ENCODE measurements around the gene HJURP.

The HJURP gene

DNA sequence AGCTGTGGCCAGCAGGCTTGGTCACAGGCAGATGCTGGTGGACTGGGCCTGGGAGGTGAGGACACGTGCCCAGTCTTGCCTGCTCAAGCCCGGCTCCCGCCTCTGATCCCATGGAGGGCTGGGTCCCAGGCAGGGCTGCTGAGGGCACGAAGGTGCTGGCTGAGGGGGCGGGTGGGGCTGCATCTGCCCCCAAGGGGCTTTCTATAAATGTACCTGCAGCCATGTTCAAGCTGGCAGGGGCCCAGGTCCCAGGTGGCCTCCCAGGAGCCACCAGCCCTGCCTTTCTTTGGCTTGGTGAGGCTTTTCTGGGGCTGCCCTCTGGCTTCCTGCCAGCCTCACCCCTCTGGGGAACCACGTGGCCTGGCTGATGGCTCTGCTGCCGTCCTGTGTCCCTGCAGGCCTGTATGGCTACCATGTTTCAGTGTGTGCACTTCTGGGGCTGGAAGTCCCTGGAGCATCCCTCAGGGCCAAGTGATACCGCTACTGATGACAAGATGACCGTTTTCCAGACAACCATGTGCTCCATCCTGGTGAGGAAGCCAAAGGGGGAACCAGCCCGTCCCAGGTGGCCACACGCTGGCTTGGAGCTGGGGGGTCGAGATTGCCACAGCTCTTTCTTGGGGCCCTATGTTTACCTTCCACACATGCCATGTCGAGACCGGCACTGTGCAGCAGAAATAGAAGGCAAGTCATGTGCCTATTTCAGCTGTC, 23.2 kb downstream of the HJURP start:
- DNase-seq: no peak
- no peak overlapping the region for H3K18ac ChIP-seq (ENCODE audit: low read length)
- no peak overlapping the region for H4K91ac ChIP-seq (ENCODE audit: low read depth, low read length)
- H3K14ac ChIP-seq (ENCODE audit: low read length): no peak overlapping the region
- no peak overlapping the region for H2AK5ac ChIP-seq (ENCODE audit: low read length)
- no peak overlapping the region for H3K23ac ChIP-seq (ENCODE audit: low read length)
- peaks cover 10 to 14% of the 10 kb centered on the region in 2 experiments for H3K36me3 ChIP-seq (ENCODE audit: control insufficient read depth in 1 of 2, insufficient read depth in 2 of 2, low read length in 2 of 2)
- no peak overlapping the region for H3K9ac ChIP-seq (ENCODE audit: low read length)
- no peak overlapping the region for H2BK12ac ChIP-seq (ENCODE audit: low read length)
- H2BK120ac ChIP-seq (ENCODE audit: insufficient read depth, low read length, poor library complexity): no peak overlapping the region
- H3K4me2 ChIP-seq (ENCODE audit: low read length): no peak overlapping the region
- no peaks in the 10 kb centered on the region for H3K79me1 ChIP-seq (ENCODE audit: low read length)
- no peak overlapping the region for H3K4ac ChIP-seq (ENCODE audit: low read depth, low read length)
- H4K12ac ChIP-seq (ENCODE audit: low read depth, low read length): no peak overlapping the region
- no CpG with 5 or more reads among the region's 14 CpGs for WGBS (ENCODE audit: extremely low coverage, insufficient coverage, insufficient read length)
- peaks cover 3% of the 10 kb centered on the region for H3K9me3 ChIP-seq (ENCODE audit: insufficient read depth, low read depth, low read length)
- no peak overlapping the region for H3K4me3 ChIP-seq (ENCODE audit: low read depth, low read length)
- no peak overlapping the region for H3K27ac ChIP-seq (ENCODE audit: low read depth, low read length)
- no peaks in the 10 kb centered on the region for H3K79me2 ChIP-seq (ENCODE audit: control insufficient read depth, insufficient read depth, low read length, poor library complexity)
- H2BK5ac ChIP-seq (ENCODE audit: low read depth, low read length, poor library complexity): no peak overlapping the region
- no peaks in the 10 kb centered on the region for H3K4me1 ChIP-seq (ENCODE audit: control insufficient read depth in 1 of 2, insufficient read depth in 2 of 2, low read length in 2 of 2)
- no peak overlapping the region for H2AFZ ChIP-seq (ENCODE audit: insufficient read depth, low read length, poor library complexity)
- H4K8ac ChIP-seq (ENCODE audit: low read depth, low read length): no peak overlapping the region
- H3K27me3 ChIP-seq (ENCODE audit: insufficient read depth, low read length): no peaks in the 10 kb centered on the region

DNA sequence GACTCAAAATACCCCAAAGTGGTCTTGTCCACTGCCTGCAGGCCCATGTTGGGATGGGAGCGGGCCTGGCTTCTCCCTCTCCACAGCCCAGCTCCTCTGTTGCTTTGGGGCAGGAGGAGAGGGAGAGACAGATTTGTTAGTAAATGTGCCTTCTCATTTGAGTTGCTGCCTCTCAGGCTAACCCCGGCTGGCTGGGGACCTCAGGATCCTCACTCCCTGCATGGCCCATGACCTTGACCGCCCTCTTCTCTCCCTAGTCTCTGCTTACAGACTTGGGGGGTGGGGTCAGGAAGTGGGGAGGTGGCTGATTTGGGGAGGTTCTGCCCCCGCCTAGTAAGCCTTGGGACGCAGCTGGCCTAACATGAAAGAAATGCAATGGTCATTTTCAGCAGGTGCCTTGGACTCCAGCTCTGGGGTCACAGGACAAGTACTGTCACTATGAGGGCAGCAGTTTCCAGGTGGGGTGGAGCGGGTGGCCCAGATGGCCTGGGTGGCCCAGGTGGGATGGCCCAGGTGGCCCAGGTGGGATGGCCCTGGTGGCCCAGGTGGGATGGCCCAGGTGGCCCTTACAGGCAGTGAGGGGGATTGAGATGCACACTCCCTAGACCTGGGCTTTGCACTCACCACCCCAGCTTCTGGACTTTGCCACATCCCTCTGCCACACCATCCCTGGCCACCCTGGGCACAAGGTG, 24.1 kb downstream of the HJURP start:
- no peak overlapping the region for H4K12ac ChIP-seq (ENCODE audit: low read depth, low read length)
- no peak for DNase-seq
- H2AK5ac ChIP-seq (ENCODE audit: low read length): no peak overlapping the region
- H3K4me3 ChIP-seq (ENCODE audit: low read depth, low read length): no peak overlapping the region
- no peak overlapping the region for H3K14ac ChIP-seq (ENCODE audit: low read length)
- no peaks in the 10 kb centered on the region for H3K4me1 ChIP-seq (ENCODE audit: control insufficient read depth in 1 of 2, insufficient read depth in 2 of 2, low read length in 2 of 2)
- peaks cover 2 to 6% of the 10 kb centered on the region in 2 experiments for H3K36me3 ChIP-seq (ENCODE audit: control insufficient read depth in 1 of 2, insufficient read depth in 2 of 2, low read length in 2 of 2)
- peaks cover 2% of the 10 kb centered on the region for H3K9me3 ChIP-seq (ENCODE audit: insufficient read depth, low read depth, low read length)
- H3K23ac ChIP-seq (ENCODE audit: low read length): no peak overlapping the region
- H3K79me1 ChIP-seq (ENCODE audit: low read length): no peaks in the 10 kb centered on the region
- H3K9ac ChIP-seq (ENCODE audit: low read length): no peak overlapping the region
- H2BK5ac ChIP-seq (ENCODE audit: low read depth, low read length, poor library complexity): no peak overlapping the region
- H3K79me2 ChIP-seq (ENCODE audit: control insufficient read depth, insufficient read depth, low read length, poor library complexity): no peaks in the 10 kb centered on the region
- WGBS (ENCODE audit: extremely low coverage, insufficient coverage, insufficient read length): no CpG with 5 or more reads among the region's 6 CpGs
- H2BK12ac ChIP-seq (ENCODE audit: low read length): no peak overlapping the region
- H3K27me3 ChIP-seq (ENCODE audit: insufficient read depth, low read length): no peaks in the 10 kb centered on the region
- no peak overlapping the region for H2AFZ ChIP-seq (ENCODE audit: insufficient read depth, low read length, poor library complexity)
- no peak overlapping the region for H3K27ac ChIP-seq (ENCODE audit: low read depth, low read length)
- H4K8ac ChIP-seq (ENCODE audit: low read depth, low read length): no peak overlapping the region
- no peak overlapping the region for H3K4ac ChIP-seq (ENCODE audit: low read depth, low read length)
- H4K91ac ChIP-seq (ENCODE audit: low read depth, low read length): no peak overlapping the region
- H3K4me2 ChIP-seq (ENCODE audit: low read length): no peak overlapping the region
- no peak overlapping the region for H2BK120ac ChIP-seq (ENCODE audit: insufficient read depth, low read length, poor library complexity)
- no peak overlapping the region for H3K18ac ChIP-seq (ENCODE audit: low read length)

DNA sequence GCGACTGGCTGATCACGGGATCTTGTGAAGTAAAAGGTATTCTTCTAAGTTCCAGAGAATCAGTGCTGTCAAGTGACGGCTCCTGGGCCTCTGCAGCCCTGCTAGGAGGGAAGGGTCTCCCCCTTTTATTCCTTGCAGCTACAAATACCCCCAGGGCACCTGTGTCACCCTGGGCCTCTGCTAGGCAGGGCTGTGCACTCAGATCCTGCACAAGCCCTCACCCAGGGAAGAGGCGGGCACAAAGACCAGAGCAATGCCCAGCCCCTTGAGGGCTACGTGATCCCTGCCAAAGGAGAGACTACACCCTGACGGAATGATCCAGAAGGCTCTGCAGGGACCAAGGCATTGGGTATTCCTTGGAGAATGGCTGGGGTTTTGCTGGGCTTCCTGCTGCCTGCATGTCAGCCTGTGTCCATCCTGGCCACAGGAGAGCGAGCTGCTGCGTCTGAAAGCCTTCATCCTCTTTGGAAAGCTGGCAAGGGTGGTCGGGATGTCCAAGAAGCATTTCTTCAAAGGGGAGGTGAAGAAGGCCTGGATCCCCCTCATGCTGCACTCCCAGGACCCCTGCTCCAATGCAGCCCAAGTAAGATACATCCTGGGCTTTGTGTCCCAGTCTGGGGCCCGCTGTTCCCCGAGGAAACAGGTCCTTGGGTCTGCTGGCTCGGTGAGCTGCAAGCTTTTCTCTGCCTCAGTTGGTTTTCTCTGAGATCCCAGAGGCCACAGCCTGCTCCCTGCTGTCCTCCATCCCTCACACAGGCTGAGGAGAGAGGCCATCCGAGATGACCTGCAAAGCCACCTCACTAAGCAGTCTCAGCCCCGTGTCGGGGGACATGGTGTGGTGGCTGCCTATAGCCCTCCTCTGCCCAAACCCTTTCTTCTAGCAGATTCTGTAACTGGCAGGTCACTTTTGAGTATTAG, 24.9 kb downstream of the HJURP start:
- Histone ChIP-seq H3K4me1 (ENCODE audit: control insufficient read depth in 1 of 2, insufficient read depth in 2 of 2, low read length in 2 of 2) (no peaks in the 10 kb centered on the region), H2BK5ac (ENCODE audit: low read depth, low read length, poor library complexity) (no peak overlapping the region), H3K79me2 (ENCODE audit: control insufficient read depth, insufficient read depth, low read length, poor library complexity) (no peaks in the 10 kb centered on the region), H3K36me3 (ENCODE audit: control insufficient read depth in 1 of 2, insufficient read depth in 2 of 2, low read length in 2 of 2) (peaks cover 2 to 3% of the 10 kb centered on the region in 2 experiments), H4K91ac (ENCODE audit: low read depth, low read length) (no peak overlapping the region), H4K12ac (ENCODE audit: low read depth, low read length) (no peak overlapping the region), H3K18ac (ENCODE audit: low read length) (no peak overlapping the region), H2BK12ac (ENCODE audit: low read length) (no peak overlapping the region), H3K27ac (ENCODE audit: low read depth, low read length) (no peak overlapping the region), H3K14ac (ENCODE audit: low read length) (no peak overlapping the region), H3K4me3 (ENCODE audit: low read depth, low read length) (no peak overlapping the region), H4K8ac (ENCODE audit: low read depth, low read length) (no peak overlapping the region), H3K27me3 (ENCODE audit: insufficient read depth, low read length) (no peaks in the 10 kb centered on the region), H3K9ac (ENCODE audit: low read length) (no peak overlapping the region), H3K4ac (ENCODE audit: low read depth, low read length) (no peak overlapping the region), H2BK120ac (ENCODE audit: insufficient read depth, low read length, poor library complexity) (no peak overlapping the region), H2AFZ (ENCODE audit: insufficient read depth, low read length, poor library complexity) (no peak overlapping the region), H3K79me1 (ENCODE audit: low read length) (no peaks in the 10 kb centered on the region), H3K9me3 (ENCODE audit: insufficient read depth, low read depth, low read length) (peaks cover 2% of the 10 kb centered on the region), H2AK5ac (ENCODE audit: low read length) (no peak overlapping the region), H3K23ac (ENCODE audit: low read length) (no peak overlapping the region), H3K4me2 (ENCODE audit: low read length) (no peak overlapping the region)
- no CpG with 5 or more reads among the region's 15 CpGs for WGBS (ENCODE audit: extremely low coverage, insufficient coverage, insufficient read length)
- no peak for DNase-seq

DNA sequence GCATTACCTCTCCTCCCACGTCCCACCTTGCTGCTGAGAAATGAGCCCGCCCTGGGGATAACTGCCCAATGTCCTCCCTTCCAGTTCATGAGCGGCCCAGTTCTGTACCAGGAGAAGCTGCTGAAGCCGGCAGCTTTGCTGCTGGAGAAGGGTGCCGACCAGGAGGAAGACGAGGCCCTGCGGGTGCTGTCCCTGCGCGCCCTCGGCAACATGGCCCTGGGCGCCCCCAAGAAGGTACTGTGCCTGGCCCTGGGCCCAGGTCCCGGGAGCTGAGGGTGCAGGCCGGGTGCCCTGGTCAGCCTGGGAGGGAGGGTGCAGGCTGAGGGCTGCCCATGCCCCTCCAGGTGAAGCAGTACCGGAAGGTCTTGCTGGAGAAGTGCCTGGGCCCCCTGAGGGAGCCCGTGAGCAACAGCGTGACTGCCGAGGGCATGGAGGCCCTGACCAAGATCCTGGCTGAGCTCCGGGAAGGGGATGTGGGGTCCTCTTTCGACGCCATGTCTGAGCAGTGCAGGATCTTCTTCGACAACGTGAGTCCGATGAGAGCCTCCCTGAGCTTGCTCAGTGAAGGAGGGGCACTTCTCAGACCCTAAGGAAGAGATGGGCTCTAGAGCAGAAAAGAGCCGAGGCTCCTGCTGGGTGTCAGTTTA, 25.7 kb downstream of the HJURP start:
- no peak for DNase-seq
- Histone ChIP-seq H3K79me1 (ENCODE audit: low read length) (no peaks in the 10 kb centered on the region), H2AFZ (ENCODE audit: insufficient read depth, low read length, poor library complexity) (no peak overlapping the region), H3K9me3 (ENCODE audit: insufficient read depth, low read depth, low read length) (peaks cover 2% of the 10 kb centered on the region), H3K14ac (ENCODE audit: low read length) (no peak overlapping the region), H3K9ac (ENCODE audit: low read length) (no peak overlapping the region), H2BK5ac (ENCODE audit: low read depth, low read length, poor library complexity) (no peak overlapping the region), H3K4me3 (ENCODE audit: low read depth, low read length) (no peak overlapping the region), H4K91ac (ENCODE audit: low read depth, low read length) (no peak overlapping the region), H3K36me3 (ENCODE audit: control insufficient read depth in 1 of 2, insufficient read depth in 2 of 2, low read length in 2 of 2) (no peaks in the 10 kb centered on the region), H3K27me3 (ENCODE audit: insufficient read depth, low read length) (no peaks in the 10 kb centered on the region), H3K27ac (ENCODE audit: low read depth, low read length) (no peak overlapping the region), H3K4me1 (ENCODE audit: control insufficient read depth in 1 of 2, insufficient read depth in 2 of 2, low read length in 2 of 2) (no peaks in the 10 kb centered on the region), H4K12ac (ENCODE audit: low read depth, low read length) (no peak overlapping the region), H4K8ac (ENCODE audit: low read depth, low read length) (no peak overlapping the region), H2BK12ac (ENCODE audit: low read length) (no peak overlapping the region), H3K23ac (ENCODE audit: low read length) (no peak overlapping the region), H2BK120ac (ENCODE audit: insufficient read depth, low read length, poor library complexity) (no peak overlapping the region), H3K18ac (ENCODE audit: low read length) (no peak overlapping the region), H2AK5ac (ENCODE audit: low read length) (no peak overlapping the region), H3K4ac (ENCODE audit: low read depth, low read length) (no peak overlapping the region), H3K79me2 (ENCODE audit: control insufficient read depth, insufficient read depth, low read length, poor library complexity) (no peaks in the 10 kb centered on the region), H3K4me2 (ENCODE audit: low read length) (no peak overlapping the region)
- WGBS (ENCODE audit: extremely low coverage, insufficient coverage, insufficient read length): no CpG with 5 or more reads among the region's 24 CpGs
